Right lobe of liver (tissue), 6 donors: ENCODE data around the gene DAD1. TPM values are rescaled to one million over a fixed set of nuclear protein-coding genes. Genes with fewer than 3 reads are reported as not detected.

ENCODE experiments used
- ATAC-seq, 4 donors: fragments of 200-7000 bp; cut with Tn5 transposase; one replicate each; pipeline ENCODE4 v1.9.1; 2020; ENCODE audit warnings: mild to moderate bottlenecking in 4 of 4, moderate library complexity in 4 of 4
- DNase-seq, 3 donors: peaks; one replicate each; pipeline ENCODE4 v3.0.0-alpha.2; 2020
- H3K27ac ChIP-seq, 3 donors: fragments of 200-600 bp; one replicate each; pipeline ENCODE4 v1.8.0; 2022
- H3K27me3 ChIP-seq, 2 donors: fragments of 200-600 bp; one replicate each; pipeline ENCODE4 v1.8.0; 2022
- H3K36me3 ChIP-seq, 4 donors: fragments of 200-600 bp; sonication (generic) in 1 of 4; one replicate each; pipeline versions ENCODE4 v1.5.1 to v1.8.0; 2017 to 2022; ENCODE audit warnings: control low read depth in 1 of 4
- H3K4me1 ChIP-seq, 4 donors: fragments of 200-600 bp; sonication (generic) in 1 of 4; one replicate each; pipeline versions ENCODE4 v1.5.1 to v1.8.0; 2017 to 2022; ENCODE audit warnings: control low read depth in 1 of 4
- H3K4me3 ChIP-seq, 3 donors: fragments of 200-600 bp; one replicate each; pipeline ENCODE4 v1.8.0; 2022
- H3K9me3 ChIP-seq, 4 donors: fragments of 200-600 bp; sonication (generic) in 1 of 4; one replicate each; pipeline versions ENCODE4 v1.5.1 to v1.8.0; 2017 to 2022; ENCODE audit warnings: control low read depth in 1 of 4
- CTCF ChIP-seq, 4 donors: fragments of 200-600 bp in 3 of 4; fragments of 450-650 bp in 1 of 4; IDR thresholded peaks; one replicate each; pipeline versions ENCODE4 v1.5.1 to v1.8.0; 2016 to 2022; ENCODE audit warnings: antibody characterized with exemption in 4 of 4, mild to moderate bottlenecking in 2 of 4
- POLR2A ChIP-seq: fragments of 450-650 bp; IDR thresholded peaks from one replicate; pipeline ENCODE4 v1.6.1; 2017; ENCODE audit warnings: antibody characterized with exemption, mild to moderate bottlenecking
- WGBS: methylation state at CpG from one replicate; pipeline ENCODE4 v1.1.6; 2018; ENCODE audit warnings: low coverage, low lambda C conversion rate; ENCODE audit not compliant: insufficient coverage; ENCODE audit errors: missing lambda C conversion rate; 5-methylcytosine and 5-hydroxymethylcytosine counted together
- intact Hi-C, 2 donors: fragments of 100-400 bp; cut with DNase I; formaldehyde crosslinking; loops; one replicate each; pipeline versions ENCODE4 v1.11.2 to v1.14.1; 2022
- total RNA-seq, 6 experiments: library from RNA; depleted of rRNA in 2 of 6; stranded (reverse); fragments of >200 nt in 2 of 6; fragmentation: NEBNext Ultra II Directional in 3 of 6; extraction: Animal tissue kit (Norgen Biotek cat#: 25700) in 3 of 6; gene quantifications; one replicate each; pipeline versions ENCODE4 v1.1.0 to v1.2.4, GENCODE V29; 2016 to 2023
- donor health status: DM: no; HTN: yes; CAD: no.
- donor health status: DM: no; HTN: no; CAD: no.
- donor health status: DM: no; HTN: no; CAD: no.
- donor health status: DM: no; HTN: yes; CAD: no.
- donor health status: DM: no; HTN: yes; CAD: no.

Gene DAD1
- total RNA-seq, 6 experiments from 2014 or later = 107 to 249 (median 133) TPM

- WGBS = 89% methylated on average over 3 of the region's 3 CpGs
- Histone ChIP-seq H3K27ac (no peak overlapping the region), H3K27me3 (no peaks in the 10 kb centered on the region), H3K4me1 (no peaks in the 10 kb centered on the region), H3K36me3 (no peaks in the 10 kb centered on the region), H3K9me3 (no peaks in the 10 kb centered on the region), H3K4me3 (no peak overlapping the region)
- intact Hi-C loops = no loop called here
- no peak for TF ChIP-seq CTCF (IDR thresholded peaks at IDR 0.05)
- TF ChIP-seq POLR2A = no peak
- DNase-seq (no peak), ATAC-seq (no peak)
Observed at GRCh38 chr14:22630066-22630465, 41.0 kb upstream of the DAD1 start.

DNA sequence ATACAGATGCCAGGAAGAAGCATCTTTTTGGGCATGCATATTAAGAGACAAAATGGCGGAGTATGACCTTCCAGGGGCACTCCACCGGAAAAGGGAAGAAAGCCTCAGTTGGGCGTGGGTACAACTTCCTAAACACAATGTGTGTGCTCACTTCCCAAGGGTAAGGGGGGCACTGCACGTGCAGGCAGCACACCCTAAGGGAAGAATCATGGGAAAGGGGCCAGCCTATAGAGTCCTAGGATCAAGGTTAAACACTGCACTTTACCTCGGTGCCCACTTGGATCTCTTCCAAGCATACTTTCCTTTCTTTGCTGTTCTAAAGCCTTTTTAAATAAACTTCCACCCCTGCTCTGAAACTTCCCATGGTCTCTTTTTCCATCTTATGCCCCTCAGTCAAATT, 40.3 kb upstream of the DAD1 start:
- no peak for DNase-seq
- no peaks in the 10 kb centered on the region for H3K36me3 ChIP-seq
- WGBS = 47% methylated on average over 3 of the region's 5 CpGs
- intact Hi-C loops = no loop called here
- H3K9me3 ChIP-seq = no peaks in the 10 kb centered on the region
- no peak for ATAC-seq
- no peaks in the 10 kb centered on the region for H3K27me3 ChIP-seq
- TF ChIP-seq CTCF (IDR thresholded peaks at IDR 0.05) (no peak), POLR2A (no peak)
- H3K4me1 ChIP-seq = no peaks in the 10 kb centered on the region
- H3K27ac ChIP-seq = no peak overlapping the region
- H3K4me3 ChIP-seq = no peak overlapping the region

GRCh38 chr14:22627506-22628263, 38.7 kb upstream of the DAD1 start:
- H3K9me3 ChIP-seq = no peaks in the 10 kb centered on the region
- no peak overlapping the region for H3K4me3 ChIP-seq
- TF ChIP-seq POLR2A (no peak), CTCF (IDR thresholded peaks at IDR 0.05) (no peak)
- no peaks in the 10 kb centered on the region for H3K27me3 ChIP-seq
- no peaks in the 10 kb centered on the region for H3K36me3 ChIP-seq
- DNase-seq (no peak), ATAC-seq (no peak)
- no peak overlapping the region for H3K27ac ChIP-seq
- no peaks in the 10 kb centered on the region for H3K4me1 ChIP-seq
- WGBS = 63% methylated on average over 7 of the region's 7 CpGs
- intact Hi-C loops = no loop called here

DNA sequence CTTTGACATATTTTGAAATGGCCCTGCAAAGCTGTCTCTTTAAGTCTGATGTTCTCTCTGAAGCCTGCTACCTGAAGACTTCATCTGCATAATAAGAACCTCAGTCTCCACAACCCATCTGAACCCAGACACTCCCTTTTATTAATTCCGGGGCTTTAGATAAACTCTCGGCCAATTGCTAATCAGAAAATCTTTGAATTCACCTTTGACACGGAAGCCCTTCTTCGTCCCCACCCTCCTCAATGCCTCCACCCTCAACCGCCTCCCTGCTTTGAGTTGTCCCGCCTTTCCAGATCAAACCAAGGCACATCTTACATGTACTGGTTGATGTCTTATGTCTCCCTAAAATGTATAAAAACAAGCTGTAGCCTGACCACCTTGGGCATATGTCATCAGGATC, 37.6 kb upstream of the DAD1 start:
- TF ChIP-seq CTCF (IDR thresholded peaks at IDR 0.05) (no peak), POLR2A (no peak)
- H3K4me1 ChIP-seq = no peaks in the 10 kb centered on the region
- H3K27ac ChIP-seq = no peak overlapping the region
- no peak overlapping the region for H3K4me3 ChIP-seq
- no peaks in the 10 kb centered on the region for H3K9me3 ChIP-seq
- 75% methylated on average over 6 of the region's 6 CpGs for WGBS
- no peaks in the 10 kb centered on the region for H3K27me3 ChIP-seq
- ATAC-seq = no peak
- no peaks in the 10 kb centered on the region for H3K36me3 ChIP-seq
- intact Hi-C loops = no loop called here
- DNase-seq = no peak
